HG03025 (cell line): ENCODE data around the gene SETDB1.
"Not testable (repeated sequence)": the region's sequence is repeated elsewhere in the genome, so short reads cannot be mapped to it uniquely, and the experiment has no call there.

Experiments used
- ATAC-seq: cut with Tn5 transposase; IDR thresholded peaks from one replicate; pipeline ENCODE4 v1.9.1; 2021; ENCODE audit warnings: mild to moderate bottlenecking, moderate library complexity; ENCODE audit not compliant: unreplicated experiment, low FRiP score

The SETDB1 gene

DNA sequence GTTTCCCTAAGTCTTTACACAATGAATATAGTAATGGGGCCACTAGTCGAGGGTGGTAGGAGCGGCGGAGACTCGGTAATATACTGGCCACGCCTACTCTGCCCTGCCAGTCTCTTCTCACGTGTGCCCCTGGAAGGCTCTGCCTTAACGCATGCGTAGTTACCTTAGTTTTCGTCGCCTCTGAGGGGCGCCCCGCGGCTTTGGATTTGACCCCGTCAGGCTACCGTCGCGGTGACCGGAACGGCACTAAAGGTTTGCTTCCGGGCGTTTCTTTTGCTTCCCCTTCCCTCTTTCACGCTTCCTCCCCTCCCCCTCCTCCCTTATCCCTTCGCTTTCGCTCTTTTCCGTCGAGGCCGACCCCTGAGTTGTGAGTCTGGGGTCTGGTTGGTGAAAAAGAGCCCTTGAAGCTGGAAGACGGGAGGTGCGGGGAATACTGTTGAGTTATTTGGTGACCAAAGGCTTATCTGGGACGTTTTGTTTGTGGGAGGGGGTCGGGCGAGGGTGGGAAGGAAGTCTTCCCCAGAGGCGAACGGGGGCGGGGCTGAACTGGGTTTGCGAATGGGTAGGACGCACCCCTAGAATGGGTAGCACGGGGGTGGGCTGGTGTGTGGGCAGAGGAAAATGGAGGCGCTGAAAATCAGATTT lies at the start of gene SETDB1:
SETDB1 (plus strand) TSS at position 267 of the 645 bp plus-strand sequence. CDS start 1,352 bp downstream, outside the sequence.
- ATAC-seq = peak; percentile 65

DNA sequence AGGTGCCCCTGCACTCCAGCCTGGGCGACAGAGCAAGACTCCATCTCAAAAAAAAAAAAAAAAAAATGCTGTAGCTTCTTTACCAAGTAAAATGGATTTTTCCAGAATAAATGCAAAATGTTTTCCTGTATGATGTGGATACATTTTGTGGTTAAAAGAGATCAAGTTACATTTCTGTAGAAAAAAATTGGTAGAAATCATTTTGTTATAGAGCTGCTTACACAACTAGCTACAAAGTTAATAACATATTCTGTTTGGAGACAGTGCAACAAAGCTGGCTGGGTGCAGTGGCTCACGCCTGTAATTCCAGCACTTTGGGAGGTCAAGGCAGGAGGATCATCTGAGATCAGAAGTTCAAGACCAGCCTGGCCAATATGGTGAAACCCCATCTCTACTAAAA lies 47.2 kb upstream of the SETDB1 start:
- ATAC-seq = not testable (repeated sequence)

DNA sequence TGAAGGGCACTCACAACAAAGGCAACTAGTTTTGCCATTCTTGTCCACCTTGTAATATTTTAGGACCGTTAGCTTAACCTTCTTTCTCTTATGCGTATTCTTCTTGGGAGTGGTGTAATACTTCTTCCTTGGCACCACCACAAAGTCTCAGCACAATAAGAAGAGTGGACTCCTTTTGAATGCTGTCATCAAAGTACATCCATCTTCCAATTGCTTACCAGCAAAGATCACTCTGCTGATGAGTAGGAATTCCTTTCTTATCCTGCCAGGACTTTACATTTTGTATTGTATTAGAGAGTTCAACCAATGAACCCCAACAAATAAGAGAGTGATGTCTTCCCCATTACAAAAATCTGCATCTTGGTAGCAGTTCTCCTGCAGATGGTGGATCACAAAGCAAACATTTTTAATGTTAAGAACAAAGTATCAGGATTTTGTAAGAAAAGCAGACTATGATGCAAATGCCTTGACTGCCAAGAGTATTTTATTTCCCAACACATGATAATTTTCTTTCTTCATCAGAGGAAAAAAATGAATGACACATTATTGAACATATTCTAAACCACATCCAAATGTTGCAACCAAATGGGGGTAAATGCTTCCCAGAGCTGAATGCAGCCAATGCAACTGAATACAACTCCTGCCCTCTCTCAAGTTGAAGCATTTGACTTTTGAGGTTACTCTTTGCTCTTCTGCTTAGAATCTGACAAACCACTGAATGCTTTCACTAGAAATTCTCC lies 44.7 kb upstream of the SETDB1 start:
- ATAC-seq = no peak

DNA sequence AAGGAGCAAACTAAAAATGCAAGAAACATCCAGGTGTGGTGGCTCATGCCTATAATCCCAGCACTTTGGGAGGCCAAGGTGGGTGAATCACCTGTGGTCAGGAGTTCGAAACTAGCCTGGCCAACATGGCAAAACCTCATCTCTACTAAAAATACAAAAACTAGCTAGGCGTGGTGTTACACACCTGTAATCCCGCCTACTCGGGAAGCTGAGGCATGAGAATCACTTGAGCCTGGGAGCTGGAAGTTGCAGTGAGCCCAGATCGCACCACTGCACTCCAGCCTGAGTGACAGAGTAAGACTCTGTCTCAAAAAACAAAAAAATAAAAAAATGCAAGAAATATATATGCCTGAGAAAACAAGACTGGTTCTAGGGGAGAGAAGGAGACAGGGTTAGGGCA lies 43.0 kb upstream of the SETDB1 start:
- ATAC-seq = not testable (repeated sequence)

DNA sequence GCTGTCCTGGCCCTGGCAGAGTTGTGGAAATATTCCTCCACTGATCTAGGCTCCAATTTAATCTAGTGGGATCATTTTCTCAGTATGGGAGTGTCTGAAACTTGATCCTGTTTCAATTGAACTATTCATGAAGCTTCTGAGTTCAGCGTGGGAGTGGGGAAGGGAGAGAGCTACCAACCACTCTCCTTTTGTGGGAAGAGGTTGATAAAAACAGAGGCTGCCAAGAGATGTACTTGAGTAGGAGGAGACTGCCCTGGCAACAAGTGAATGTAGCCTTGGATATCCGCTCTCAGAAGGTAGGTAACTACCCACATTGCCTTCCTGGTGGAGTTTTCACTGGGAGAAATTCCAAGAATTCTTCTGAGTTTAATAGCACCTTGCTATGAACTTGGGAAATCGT lies 39.1 kb upstream of the SETDB1 start, which contains the start of gene CTXND2:
CTXND2 (plus strand) TSS at position 119 of the 400 bp plus-strand sequence. CDS start 25,179 bp downstream, outside the sequence.
- no peak for ATAC-seq

DNA sequence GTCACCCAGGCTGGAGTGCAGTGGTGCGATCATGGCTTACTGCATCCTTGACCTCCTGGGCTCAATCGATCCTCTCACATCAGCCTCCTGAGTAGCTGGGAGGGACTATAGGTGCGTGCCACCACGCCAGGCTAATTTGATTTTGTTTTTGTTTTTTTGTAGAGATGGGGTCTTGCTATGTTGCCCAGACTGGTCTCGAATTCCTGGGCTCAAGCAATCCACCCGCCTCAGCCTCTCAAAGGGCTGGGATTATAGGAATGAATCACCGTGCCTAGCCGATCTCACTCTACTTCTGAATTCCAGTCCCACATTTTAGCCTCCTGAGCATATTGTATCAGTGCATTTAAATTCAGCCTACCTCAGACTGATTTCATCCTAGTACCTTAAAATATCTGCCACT lies 37.4 kb upstream of the SETDB1 start:
- no peak for ATAC-seq

DNA sequence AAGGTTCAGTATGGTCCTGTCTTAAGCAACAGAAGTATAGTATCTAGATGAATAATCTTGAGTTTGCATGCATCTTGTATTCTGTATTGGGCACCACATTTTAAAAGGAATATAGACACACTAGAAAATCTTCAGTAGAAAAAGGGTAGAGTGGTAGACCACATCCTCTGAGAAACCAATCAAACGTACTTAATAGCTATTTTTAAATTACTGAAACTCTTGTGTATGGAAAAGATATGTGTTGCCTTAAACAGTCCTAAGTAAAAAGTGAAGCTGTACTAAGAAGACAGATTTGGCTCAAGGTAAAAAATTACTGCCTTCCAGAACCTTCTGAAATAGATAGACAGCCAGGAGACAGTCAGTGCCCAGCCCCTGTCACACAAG lies 36.1 kb upstream of the SETDB1 start:
- no peak for ATAC-seq

DNA sequence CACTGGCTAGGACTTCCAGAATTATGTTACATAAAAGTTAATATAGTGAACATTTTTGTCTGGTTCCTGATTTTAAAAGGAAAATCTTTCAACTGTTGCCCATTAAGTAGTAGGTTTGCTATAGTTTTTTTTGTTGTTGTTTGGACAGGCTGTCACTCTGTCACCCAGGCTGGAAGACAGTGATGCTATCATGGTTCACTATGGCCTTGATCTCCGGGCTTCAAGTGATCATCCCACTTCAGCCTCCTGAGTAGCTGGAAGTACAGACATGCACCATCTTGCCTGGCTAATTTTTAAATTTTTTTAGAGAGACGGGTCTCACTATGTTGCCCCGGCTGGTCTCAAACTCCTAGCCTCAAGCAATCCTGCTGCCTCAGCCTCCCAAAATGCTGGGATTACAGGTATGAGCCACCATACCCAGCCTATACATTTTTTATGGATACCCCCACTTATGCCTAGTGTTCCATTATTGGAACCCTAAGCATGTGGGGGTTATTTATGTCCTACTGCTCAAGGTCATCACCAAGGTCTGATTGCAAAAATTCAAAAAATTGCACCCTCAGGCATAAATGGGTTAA lies 32.7 kb upstream of the SETDB1 start:
- ATAC-seq = no peak

DNA sequence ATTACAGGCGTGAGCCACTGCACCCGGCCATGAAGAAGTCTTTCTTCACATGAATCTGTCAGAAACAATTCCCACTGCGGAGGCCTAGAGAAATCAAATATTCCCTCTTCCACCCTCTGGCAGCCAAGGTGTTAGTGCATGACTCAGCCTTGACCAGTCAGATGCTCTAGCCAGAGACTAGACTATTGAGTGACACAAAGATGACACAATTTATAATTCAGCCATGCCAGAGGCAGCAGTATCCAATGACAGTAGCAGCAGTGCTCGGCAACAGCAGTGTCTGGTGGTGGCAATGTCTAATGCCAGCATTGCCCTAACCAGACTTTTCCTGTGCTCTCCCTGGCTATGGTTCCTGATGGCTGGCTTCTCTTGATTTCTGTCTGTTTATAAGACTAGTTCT lies 30.5 kb upstream of the SETDB1 start:
- no peak for ATAC-seq

DNA sequence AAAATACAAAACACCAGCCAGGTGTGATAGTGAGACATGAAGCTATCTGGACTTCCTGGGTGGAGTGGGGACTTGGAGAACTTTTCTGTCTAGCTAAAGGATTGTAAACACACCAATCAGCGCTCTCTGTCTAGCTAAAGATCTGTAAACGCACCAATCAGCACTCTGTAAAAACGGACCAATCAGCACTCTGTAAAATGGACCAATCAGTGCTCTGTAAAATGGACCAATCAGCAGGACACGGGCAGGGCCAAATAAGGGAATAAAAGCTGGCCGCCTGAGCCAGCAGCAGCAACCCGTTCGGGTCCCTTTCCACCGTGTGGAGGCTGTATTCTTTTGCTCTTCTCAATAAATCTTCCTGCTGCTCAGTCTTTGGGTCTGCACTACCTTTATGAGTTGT lies 26.4 kb upstream of the SETDB1 start:
- ATAC-seq = not testable (repeated sequence)

DNA sequence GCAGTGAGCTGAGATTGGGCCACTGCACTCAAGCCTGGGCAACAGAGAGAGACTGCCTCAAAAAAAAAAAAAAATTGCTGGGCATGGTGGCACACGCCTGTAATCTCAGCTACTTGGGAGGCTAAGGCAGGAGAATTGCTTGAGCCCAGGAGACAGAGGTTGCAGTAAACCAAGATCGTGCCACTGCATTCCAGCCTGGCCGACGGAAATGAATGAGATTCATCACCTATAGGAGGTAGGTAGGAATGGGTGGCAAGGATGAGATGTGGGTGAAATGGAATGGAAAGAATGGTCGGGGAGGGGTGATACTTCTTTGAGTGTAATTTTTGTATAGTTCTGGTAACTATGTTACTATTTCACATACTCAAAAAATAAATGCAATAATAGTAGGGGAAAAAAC lies 23.8 kb upstream of the SETDB1 start:
- no peak for ATAC-seq

DNA sequence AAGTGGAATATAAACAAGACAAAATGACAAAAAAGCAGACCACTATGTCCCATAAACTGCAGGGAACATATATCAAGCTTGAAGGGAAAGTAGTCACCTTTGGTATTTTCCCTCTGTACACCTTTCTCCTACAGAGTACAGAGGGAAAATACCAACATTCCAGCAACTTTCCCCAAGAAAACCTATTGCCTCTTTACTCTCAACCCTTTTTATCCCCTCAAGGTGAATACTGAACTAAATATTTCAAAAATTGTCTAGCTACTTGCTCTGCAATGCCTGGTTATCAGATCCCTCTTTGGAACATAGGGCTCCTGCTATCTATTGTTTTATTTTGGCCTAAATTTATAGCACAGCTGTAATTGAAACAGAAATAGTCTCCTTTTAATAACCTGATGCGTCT lies 23.4 kb upstream of the SETDB1 start:
- ATAC-seq = no peak

DNA sequence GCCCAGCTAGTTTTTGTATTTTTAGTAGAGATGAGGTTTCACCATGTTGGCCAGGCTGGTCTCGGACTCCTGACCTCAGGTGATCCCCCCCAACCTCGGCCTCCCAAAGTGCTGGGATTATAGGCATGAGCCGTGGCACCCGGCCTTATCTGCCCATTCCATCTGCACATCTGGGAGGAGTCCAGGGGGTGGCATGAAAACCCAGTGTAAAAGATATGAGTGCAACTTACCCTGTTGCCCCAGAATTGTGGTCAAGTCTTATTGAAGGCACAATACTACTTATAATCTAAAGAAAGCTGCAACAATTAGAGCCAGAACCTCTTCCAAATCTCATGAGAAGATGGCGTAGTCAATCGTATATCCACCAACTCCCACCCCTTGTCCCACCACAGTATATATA lies 20.9 kb upstream of the SETDB1 start:
- no peak for ATAC-seq

DNA sequence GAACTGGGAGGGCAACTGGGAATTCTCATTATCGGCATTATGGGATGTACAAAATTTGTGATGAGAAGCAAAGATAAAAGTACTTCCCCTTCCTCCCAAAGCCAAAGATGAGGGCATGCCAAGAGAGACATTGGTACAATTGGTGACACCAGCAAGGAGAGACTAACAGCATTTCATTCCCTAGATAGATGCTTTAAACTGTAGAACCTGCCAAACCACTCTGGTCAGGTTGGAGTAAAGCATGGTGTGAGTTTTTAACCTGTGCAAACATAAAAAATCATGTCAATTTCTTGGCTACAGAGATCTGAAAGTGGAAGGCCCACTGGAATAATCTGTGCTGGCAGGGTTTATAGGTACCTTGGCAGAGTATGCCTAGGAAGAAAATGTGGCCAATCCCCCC lies 19.8 kb upstream of the SETDB1 start:
- ATAC-seq = no peak

DNA sequence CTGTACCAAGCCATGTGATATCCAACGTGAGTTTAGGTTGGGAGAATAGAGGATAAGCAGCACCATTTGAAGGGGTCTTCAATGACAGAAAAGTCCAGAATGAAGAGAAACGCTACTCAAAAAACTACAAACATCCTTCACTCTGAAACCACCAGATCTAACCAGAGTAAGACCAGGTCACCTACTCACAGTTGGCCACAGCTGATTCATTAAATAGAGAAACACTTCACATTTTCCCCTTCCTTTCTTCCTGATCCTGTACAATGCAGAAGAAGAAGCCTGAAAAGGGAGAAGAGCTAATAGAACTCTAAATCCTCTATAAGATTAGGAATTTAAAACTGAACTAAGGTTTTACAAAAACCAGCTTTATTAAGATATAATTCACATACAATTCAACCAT lies 19.4 kb upstream of the SETDB1 start:
- no peak for ATAC-seq

DNA sequence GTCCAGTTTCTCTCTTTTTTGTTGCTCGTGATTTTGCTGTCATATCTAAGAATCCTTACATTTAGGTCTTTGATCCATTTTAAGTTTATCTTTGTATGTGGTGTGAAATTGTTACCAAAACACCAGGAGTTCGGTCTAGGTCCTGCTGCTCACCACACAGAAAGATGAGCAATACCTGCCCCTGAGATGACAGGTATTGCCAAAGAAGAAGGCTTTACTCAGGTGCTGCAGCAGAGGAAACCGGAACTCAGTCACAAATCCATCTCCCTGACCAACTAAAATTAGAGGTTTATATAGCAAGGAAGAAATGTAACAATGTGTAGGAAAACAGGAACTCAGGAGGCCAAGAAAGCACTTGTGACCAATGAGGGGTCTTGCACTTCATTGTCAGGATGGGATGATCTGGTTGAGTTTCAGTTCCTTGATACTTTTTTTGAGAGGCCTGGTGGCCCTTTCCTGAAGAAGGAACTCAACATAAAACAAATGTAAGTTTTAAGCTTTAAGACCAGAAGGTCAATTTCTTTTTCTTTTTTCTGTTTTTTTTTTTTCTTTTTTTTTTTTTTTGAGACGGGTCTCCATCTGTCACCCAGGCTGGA lies 16.5 kb upstream of the SETDB1 start:
- ATAC-seq = no peak

DNA sequence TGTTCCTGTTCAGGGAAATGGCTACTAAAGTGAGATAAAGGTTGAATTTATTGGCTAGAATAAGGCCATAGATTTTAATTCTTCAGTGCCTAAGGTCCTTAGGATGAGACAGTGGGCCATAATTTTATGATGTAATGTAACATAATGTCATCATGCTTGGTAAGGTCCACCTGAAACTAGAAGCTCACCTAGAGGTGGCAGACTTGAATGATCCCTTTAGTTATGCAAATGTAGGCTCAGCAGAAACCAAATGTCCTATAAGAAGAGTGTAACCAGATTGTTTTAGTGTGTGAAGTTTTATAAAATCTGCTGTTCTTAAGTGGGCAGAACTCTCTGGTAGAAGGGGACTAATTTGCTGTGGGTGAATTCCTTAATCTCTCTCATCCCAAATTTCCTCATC lies 13.5 kb upstream of the SETDB1 start:
- ATAC-seq = no peak

DNA sequence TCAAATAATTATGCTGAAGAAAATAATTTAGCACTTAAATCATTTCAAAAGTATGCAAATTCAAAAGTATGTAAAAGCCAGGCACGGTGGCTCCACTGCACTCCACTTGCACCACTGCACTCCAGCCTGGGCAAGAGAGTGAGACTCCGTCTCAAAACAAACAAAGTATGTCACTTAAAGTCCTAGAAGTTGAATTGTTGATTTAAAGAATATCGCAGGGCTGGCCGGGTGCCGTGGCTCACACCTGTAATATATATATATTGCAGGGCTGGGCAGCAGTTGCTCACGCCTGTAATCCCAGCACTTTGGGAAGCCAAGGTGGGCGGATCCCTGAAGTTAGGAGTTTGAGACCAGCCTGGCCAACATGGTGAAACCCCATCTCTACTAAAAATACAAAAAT lies 8.8 kb upstream of the SETDB1 start:
- no peak for ATAC-seq

DNA sequence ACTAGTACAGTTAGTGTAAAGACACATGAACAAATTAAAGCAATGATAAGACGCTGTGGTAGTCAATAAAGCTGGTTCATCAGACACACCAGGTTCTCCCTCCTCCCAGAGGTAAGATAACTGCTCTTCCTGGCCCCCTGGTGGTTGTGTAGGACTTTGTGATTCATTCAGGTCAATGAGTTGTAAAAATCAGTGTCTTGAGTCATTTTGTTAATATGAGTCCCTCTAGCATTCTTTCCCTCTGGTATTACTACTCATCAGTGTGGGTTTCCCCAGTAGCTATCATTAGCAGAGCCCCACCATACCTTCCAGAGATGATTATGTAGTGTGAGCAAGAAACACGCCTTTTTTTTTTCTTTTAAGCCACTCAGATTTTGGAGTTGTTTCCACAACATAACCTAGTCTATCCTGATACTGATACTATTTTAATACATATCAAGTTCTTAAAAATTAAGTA lies 3.6 kb upstream of the SETDB1 start:
- peak; percentile 43 for ATAC-seq

DNA sequence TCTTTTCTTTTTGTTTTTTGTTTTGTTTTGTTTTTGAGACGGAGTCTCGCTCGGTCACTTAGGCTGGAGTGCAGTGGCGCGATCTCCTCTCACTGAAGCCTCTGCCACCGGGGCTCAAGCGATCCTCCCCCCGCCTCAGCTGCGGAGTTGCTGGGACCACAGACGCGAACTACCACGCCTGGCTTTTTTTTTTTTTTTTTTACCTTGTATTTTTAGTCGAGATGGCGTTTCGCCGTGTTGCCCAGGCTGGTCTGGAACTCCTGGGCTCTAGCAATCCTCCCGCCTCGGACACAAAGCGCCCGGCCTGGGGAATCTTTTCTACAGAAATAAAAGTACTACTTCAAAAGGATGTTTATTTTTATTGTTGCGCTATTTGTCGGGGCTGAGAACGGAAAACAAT lies 1.1 kb upstream of the SETDB1 start:
- ATAC-seq = no peak

DNA sequence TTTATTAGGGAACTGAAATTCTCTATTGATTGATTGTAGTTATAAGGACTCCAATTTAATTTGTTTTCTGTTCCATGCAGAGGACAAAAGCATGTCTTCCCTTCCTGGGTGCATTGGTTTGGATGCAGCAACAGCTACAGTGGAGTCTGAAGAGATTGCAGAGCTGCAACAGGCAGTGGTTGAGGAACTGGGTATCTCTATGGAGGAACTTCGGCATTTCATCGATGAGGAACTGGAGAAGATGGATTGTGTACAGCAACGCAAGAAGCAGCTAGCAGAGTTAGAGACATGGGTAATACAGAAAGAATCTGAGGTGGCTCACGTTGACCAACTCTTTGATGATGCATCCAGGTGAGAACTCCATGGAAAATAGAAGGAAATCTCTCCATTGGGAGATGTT lies 1.5 kb downstream of the SETDB1 start:
- ATAC-seq = no peak
